Umbilical cord (tissue), 2 donors: Measurements from ENCODE around the gene PTPRT. TPM values are rescaled to one million over a fixed set of nuclear protein-coding genes. Genes with fewer than 3 reads are reported as not detected.
"Not testable (repeated sequence)": the region's sequence is repeated elsewhere in the genome, so short reads cannot be mapped to it uniquely, and the experiment has no call there.

Experiments
- DNase-seq: peaks from one replicate; pipeline ENCODE4 v3.0.0-alpha.2; 2015; ENCODE audit warnings: low spot score
- total RNA-seq: library from RNA; depleted of rRNA; stranded (reverse); fragments of >200 nt; gene quantifications from one replicate; pipeline ENCODE4 v1.2.3, GENCODE V29; 2014; ENCODE audit warnings: low replicate concordance; ENCODE audit not compliant: insufficient read depth

The PTPRT gene
- total RNA-seq, 1 donor from 2014 or later: 17.8 TPM

DNA sequence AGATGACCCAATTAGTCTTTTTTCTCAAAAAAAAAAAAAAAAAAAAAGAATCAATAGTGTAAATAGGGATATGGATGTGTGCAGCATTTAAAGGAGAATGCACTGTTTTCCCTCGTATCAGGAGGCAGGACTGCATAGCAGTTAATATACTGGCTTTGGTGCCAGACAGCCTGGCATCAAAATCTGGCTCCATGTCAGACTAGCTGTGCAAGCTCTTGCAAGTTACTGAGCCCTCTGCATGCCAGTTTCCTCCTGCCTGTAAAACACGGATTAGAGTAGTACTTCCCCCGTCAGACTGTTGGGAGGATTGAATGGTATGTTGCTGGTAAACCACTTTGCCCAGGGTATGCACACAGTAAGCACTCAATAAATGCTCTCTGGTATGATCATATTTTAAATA lies 977.3 kb downstream of the PTPRT start:
- no peak for DNase-seq

DNA sequence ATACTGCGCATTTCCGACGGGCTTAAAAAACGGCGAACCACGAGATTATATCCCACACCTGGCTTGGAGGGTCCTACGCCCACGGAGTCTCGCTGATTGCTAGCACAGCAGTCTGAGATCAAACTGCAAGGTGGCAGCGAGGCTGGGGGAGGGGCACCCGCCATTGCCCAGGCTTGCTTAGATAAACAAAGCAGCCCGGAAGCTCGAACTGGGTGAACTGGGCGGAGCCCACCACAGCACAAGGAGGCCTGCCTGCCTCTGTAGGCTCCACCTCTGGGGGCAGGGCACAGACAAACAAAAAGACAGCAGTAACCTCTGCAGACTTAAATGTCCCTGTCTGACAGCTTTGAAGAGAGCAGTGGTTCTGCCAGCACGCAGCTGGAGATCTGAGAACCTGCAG lies 983.1 kb downstream of the PTPRT start:
- DNase-seq: not testable (repeated sequence)

DNA sequence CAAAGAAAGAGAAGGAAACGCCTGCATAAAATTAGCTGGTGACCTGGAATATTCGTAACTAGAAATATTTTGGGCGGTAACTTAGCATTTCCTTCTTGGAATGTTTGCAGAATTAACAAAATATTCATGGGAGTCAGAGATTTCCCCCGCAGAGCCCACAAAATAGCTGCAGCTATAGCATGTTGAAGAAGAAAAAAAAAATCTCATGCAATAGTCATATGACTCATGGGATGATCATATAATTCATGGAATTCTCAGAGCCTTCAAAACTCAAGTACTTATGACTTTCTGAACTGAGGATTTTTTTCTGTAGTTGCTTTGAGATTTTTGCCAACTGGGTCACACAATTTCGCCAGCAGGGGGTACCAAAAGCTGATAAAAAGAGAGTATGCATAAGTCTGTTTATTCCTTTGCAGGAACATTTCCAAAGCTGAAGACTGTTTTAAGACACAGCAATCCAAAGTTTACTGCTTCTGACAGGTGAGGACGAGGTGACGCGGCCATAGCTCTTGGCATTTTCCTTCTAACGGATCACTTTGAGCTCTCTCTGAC lies 985.5 kb downstream of the PTPRT start:
- peak; percentile 81 for DNase-seq

DNA sequence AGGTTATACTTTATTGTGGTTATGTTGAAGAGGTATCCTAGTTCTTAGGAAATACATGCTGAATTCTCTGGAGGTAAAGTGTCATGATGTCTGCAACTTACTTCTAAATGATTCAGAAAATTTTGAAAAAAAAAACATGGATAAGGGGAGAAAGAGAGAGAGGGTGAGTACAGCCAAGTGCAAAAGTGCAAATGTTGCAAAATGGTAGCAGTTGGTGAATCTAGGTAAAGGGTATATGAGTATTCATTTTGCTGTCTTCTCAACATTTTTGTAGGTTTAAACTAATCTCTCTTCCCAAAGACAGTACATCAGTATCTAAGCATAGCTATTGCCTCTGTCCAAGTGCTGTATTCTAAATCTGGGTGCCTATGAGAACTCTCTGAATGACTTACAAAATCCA lies 992.1 kb downstream of the PTPRT start:
- DNase-seq: no peak

DNA sequence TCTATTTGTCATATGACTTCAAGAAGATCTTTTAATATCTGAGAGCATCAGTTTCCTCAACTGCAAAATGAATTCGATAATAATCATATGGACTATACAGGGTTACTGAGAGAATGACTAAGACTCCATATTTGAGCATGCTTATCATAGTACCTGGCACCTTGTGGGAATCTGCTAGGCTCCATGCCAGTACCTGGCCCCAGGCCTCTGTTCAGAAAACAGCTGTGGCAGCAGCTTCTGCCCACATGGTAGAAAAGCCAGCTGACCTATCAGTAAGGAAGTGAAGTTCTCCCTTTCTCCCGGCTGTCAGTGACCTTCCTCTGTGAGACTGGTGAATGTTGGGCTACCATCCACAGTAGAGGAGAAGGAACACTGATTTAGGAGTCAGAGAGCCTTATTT lies 996.6 kb downstream of the PTPRT start:
- DNase-seq: no peak

DNA sequence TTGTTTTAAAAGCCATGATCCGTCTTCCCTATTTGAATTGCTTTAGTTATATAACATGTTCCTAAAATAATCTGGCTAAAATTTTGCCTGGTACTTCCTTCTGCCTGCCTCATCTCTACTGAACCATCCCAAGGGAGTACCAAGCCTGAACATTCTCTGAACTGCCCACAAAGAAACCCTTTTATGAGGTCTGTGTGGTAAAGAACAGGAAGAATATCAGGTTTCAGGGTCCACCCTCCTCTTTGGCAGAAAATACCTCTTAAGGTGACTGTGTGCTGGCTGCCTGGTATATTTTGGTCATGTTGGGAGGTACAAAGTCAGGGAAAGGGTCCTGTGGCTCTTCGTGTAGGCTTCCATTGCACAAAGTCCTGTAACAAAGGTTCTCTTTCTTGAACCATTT lies 997.4 kb downstream of the PTPRT start:
- no peak for DNase-seq

DNA sequence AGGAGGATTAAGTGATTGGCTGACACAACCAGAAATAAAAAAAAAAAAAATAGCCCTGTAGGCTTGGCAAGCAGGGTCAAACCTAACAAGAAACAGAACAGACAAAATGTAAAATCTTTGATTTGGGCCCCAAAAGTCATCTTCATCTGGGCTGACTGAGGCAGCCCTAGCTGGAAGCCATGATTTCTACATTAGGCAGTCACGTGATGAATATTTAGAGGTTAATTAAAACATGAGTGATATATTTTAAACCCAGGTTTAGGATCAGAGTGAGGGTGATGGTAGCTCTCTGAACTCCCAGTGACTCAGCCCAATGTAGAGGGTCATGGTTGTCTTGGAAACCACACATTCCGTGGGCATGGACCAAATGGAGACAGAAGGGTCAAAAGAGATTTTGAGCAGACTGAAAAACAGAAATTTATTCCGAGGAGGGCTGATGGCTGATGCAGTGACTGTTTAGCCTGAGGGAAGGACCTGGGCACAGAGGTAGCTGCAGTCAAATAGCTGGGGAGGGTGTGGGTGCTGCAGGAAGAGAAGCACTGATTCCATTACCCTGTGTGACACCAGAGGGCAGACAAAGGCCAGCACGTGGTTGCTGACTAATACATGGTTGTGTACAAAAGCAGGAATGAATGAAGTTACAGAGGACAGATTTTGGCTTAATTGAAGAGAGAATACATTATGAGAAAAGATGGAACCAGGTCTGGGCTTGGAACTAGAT lies 998.4 kb downstream of the PTPRT start:
- no peak for DNase-seq

DNA sequence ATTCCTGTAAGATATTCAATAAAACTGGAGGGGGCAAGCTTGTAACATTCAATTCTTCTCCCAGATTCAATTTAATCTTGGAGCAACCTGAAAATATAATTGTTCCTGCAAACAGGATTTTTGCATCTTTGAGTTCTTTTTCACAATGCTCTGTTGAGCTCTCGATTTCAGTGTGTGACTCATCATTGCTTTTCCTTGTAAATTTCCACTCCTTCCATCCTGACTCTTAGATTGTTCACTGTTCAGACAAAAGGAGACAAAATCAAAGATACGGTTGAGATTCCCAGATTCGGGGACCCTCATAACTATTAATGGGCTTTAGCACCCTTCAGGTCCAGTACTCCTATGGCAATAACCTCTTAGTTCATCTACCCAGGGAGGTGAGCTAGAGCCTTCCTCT lies 999.6 kb downstream of the PTPRT start:
- DNase-seq: no peak

DNA sequence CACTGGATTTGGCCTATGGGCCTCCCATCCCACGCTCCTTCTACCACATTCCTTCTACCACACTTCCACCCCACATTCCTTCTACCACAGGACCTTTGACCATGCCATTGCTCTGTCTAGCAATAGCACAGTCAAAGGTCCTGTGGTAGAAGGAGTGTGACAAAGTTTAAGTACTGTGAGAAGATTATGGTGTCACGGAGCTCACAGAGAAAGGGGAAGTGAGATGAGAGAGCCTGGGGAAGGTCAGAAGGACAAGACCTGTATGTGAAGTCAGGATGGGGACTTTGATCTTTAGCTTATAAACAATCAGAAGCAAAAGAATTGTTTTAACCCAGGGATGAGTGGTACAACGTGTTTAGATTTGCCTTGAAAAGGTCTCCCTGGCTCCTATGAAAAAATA lies 1003.4 kb downstream of the PTPRT start:
- DNase-seq: no peak

DNA sequence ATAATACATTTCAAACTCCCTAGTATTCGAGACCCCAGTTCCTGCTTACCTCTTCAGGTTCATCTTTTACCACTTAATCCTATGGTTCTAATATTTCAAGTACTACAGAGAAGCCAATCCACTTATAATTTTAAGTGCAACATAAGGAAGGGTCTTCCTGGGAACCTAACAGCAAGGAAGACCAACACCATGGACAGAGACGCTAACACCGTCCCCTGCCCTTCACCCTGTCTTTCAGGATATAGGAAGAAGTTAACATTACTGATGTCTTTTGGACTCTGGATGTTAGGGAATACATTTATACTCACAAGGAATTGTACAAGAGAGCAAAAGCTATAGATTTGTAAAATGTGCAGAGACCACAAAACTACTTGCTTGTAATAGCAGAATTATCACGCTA lies 1006.6 kb downstream of the PTPRT start:
- DNase-seq: no peak

DNA sequence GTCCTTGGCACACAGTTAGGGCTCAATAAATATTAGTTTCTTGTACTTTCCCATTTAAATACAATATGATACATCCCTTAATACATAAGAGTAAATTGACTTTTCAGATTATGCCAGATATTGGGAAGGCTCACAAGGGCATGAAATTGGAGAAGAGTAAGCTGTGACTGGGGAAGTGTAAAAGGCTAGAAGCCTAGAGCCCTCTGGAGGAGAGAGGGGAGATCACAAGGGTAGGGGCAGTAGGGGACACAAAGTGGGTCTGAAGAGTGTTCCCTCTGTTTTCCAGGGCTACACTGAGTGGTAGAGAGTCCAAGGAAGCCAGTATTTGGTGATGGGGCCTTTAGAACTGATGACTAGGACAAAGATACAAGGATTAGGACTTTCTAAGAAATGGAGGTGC lies 1008.6 kb downstream of the PTPRT start:
- DNase-seq: no peak

DNA sequence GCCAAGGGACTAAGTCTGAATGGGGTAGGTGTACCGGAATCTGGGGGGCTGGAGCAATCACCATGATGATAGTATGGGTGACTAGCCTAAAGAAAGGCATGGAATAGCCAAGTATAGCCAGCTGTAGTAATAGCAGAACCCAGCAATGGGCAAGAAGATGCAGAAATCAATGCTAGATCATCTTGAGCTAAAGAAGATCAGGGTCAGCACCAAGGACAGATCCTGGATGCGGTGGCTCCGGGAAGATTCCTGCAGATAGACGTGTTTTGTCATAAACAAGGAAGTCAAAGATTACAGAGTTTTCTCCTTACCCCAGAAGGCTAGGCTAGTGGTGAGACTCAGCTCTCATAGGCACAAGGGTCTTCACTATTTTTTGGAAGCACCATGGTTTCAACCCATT lies 1009.9 kb downstream of the PTPRT start:
- DNase-seq: peak; percentile 45

DNA sequence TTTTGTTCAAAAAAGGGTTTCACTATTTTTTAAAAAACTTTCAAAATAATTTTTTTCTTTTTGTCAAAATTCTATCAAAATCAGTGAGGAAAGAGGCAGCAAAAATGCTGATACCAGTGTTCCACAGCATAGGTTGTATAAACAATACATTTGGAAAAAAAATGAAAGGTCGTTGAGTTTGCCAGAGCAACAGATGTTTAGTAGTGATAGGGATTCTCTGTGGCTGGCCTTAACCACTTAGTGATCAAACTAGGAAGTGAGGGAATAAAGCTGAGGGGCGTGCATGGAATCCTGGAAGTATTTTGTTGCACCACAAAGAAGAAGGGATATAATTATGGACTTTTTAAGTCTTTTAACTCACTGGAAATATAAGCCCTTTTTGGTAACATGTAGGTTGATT lies 1016.3 kb downstream of the PTPRT start:
- no peak for DNase-seq

DNA sequence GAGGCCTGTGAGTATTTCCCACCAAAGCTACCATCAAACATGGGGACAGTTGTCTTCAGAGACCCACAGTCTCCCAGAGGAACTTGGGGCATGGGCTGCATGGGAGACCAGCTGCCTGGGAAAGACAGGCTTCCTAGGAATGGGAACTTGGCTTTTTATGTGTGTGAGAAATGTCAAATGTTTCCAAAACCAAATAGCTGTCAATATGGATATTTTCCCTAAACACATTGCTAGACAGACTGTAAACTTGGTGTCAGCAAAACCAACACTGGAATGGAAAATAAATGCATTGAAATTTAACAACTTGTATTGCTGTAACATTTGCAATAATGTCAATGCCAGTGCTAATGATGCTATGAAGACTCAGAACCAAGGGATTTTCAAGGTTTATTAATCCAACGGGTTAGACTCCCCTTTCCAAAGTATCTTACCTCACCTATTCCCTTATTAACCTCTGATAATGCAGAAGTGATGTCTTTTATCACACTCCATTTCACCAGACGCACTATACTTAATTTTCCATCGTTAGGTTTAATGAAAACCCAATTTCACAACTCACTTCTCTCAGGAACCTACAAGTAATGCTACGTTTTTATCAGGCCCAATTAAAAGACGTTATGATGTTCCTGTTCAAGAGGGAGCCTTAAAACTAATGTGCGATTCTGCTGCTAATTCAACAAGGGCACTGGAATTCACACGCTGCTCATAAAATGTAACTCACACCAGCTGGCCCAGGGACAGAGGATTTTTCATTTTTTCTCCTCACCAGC lies 1025.4 kb downstream of the PTPRT start:
- DNase-seq: no peak

DNA sequence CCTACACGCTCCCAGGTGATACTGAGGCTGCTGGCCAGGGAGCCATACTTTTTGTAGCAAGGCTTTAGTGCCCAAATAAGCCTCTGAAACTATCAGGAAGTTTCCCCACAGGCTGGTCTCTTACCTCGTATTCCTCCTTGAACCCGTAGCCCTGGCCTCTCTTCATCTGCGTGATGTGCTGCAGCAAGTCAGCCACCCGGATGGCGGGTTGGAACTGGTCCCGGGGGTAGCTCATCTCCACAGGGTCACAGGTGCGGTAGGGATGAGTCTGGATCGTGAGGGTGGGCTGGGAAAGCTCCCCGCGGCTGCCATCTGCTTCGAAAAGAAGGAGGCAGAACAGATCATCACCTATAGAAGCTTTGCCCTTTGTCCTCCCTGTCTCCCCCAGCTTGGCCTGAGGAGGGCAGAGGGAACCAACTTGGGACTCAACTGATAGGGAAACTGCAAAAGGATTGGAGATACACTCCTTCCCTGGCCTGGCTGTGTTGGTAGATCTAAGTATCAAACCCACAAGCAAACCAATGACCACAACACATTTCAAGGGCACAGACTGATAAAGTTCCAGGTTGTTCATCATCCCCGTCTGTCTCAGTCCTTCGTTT lies 1028.4 kb downstream of the PTPRT start:
- no peak for DNase-seq

DNA sequence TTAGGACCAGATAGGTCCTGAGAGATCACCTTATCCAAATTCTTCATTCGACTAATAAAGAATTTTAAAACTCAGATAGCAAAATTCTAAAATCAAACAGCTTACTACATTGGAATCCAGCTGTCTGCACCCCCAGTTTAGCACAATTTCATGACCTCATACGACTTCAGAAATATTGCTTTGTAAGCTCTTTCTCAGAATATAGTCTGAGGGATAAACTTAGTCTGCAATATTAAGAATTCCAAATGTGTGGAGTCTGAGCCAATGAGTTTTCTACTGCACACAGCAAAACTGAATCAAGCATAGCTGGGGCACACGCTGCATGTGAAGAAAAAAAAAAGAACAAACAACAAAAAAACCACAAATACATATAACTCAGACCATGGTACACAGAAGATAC lies 1029.9 kb downstream of the PTPRT start:
- peak; percentile 63 for DNase-seq

DNA sequence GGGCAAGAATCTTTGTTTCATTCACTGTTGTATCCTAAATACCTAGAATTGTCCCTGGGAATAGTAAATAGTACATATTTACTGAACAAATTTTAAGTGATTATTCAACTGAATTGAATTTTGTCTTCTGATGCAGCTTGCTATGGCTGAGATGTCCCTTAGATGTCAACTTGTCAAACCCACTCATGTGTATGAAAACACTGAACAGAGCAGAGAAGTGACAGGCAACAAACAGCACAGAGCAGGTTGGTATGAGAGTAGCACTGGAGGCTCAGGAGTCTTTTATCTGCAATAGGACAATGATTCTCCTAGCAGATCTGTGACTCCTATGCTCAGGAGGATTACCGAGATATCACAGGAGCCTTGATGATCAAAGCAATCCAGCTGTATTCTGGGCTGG lies 1031.4 kb downstream of the PTPRT start:
- DNase-seq: no peak

DNA sequence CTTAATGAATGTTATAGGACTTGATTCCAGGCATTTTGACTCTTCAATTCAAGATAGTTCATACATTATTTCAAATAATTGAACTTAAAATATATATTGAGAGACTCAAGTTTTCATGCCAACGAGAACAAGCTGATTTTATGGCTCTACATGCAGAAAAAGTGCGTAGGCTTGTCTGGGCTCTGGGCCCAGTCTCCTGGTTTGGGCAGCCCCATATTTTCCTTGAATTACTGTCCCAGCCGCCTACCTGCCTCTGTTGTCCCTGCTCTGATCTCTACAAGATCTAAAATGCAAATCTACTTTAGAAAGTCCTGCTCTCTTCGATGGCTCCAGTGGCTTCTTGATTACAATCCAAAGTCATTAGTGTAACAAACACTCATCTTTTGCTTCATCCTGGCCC lies 1034.1 kb downstream of the PTPRT start:
- no peak for DNase-seq

DNA sequence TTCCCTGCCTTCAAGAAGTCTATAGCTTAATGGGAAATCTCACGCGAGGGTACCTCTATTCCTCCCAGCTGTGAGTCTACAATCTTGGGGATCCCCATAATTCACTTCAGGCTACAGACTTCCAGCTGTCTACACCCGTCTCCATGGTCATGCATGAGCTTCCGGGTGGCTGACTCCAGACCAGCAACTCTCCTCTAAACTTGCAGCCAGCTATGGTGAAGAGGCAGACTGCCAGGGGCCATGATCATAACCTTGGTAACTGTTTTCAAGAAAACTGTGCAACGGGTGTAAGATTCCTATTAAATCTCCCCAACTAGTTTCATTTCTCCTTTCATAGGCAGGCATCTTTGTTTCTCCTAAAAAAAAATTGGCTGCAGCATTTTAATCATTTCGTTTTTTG lies 1037.1 kb downstream of the PTPRT start:
- no peak for DNase-seq

DNA sequence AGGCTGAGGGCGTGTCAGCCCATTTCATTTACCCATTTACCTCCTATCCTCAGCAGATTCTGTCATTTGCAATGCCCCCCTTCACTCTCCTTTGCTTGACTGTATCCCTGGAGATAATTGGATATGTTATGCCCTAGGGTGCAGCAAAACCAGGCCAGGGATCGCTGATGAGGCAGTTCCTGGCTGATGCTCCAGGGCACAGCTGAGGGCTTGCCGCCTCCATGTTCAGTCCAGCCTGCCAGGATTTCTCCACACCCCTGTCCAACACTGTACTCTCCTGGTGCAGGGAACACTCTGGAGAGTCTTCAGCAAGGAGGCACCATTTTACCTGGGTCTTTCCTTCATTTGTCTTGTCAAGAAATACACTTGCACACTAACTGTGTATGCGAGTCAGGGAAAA lies 1039.5 kb downstream of the PTPRT start:
- no peak for DNase-seq

DNA sequence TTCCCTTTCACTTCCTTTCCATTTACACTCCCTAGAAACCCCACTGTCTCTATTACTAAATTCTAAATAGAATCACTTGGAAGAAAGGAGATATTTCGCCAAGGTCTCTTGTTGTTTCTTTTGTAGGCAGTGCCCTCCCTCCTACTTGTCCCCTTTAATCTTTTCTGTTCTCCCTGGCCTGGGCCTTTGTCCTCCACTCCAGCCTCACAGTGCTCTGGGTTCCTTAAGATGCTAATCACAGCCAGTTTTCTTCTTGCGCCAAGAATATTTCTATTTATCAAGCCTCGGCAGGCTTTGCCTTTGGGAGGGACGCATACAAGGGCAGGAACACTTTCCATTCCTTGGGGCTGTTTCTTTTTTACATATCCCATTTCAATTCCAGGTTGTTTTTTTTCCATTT lies 1051.0 kb downstream of the PTPRT start:
- no peak for DNase-seq

DNA sequence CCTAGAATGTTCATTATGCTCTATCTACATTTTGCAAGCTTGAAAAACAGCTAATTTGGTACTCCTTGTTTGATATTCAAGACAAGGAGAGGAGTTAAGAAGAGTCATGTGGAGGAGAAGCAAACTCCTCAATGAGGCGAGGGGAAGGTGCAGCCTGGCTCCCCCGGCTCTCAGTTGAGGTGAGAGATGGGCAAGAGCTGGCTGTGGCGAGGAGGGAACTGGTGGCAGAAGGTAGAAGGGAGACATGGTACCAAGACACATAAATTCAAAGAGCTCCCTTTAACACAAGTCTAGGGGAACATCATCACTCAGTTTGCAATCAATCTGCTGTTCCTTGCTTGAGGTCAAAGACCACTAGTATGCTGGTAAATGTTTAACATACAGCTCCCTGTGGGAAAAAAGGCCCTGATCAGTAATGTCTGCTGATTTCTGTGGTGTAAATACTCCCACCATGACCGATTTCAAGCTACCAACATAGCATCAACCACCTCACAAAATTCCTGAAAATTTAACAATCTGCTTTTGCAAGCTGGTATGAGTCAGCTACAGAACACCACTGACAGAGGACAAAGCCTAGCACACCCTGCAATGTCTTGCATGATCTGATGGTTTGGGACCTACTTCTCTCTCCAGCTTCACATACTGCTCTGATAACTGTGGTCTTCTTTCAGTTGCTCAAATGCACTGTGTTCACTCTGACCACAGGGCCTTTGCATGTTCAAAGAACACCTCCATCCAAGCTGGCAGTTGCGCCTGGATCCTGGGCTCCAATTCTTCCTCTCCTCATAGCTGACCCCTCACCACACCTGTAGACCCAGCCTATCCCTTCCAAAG lies 1055.2 kb downstream of the PTPRT start:
- no peak for DNase-seq
